Activated T-cell treated with anti-CD3 and anti-CD28 coated beads, Interleukin-2, amount 50 U/mL, for 4 hours (primary cell): ENCODE measurements around the gene GSTO1. TPM values are rescaled to one million over a fixed set of nuclear protein-coding genes. Genes with fewer than 3 reads are reported as not detected.
A peak's percentile ranks its signal among the peaks of the same experiment; 100 is the strongest.
"Not testable (repeated sequence)": the region's sequence is repeated elsewhere in the genome, so short reads cannot be mapped to it uniquely, and the experiment has no call there.

Source experiments
- ATAC-seq, 2 donors: fragments of 200-7000 bp; cut with Tn5 transposase; one replicate each; pipeline ENCODE4 v1.10.0; 2021
- DNase-seq: peaks from one replicate; pipeline ENCODE4 v3.0.0-alpha.2; 2020
- H3K27me3 Mint-ChIP-seq: one replicate; pipeline ENCODE4 v1.8.0; 2021; ENCODE audit warnings: low read depth, mixed read lengths
- H3K36me3 Mint-ChIP-seq: one replicate; pipeline ENCODE4 v1.8.0; 2022; ENCODE audit warnings: mixed read lengths; ENCODE audit not compliant: insufficient read depth
- H3K4me1 Mint-ChIP-seq: one replicate; pipeline ENCODE4 v1.8.0; 2021; ENCODE audit warnings: low read depth, mixed read lengths
- H3K4me3 Mint-ChIP-seq: one replicate; pipeline ENCODE4 v1.8.0; 2021; ENCODE audit warnings: mild to moderate bottlenecking, moderate library complexity, mixed read lengths
- H3K9me3 Mint-ChIP-seq: one replicate; pipeline ENCODE4 v1.8.0; 2021; ENCODE audit warnings: mixed read lengths
- total RNA-seq, 3 donors: library from RNA; stranded (reverse); gene quantifications; one replicate each; pipeline ENCODE4 v1.2.1, GENCODE V29; 2021

GSTO1 gene
- total RNA-seq, 3 donors from 2014 or later = 74.8 to 115 (median 94.5) TPM

GRCh38 chr10:104242545-104242944 lies 12.1 kb upstream of the GSTO1 start:
- Mint-ChIP-seq H3K9me3 (no peaks in the 10 kb centered on the region), H3K36me3 (no peaks in the 10 kb centered on the region), H3K4me3 (no peak overlapping the region), H3K27me3 (peaks cover 27% of the 10 kb centered on the region), H3K4me1 (no peaks in the 10 kb centered on the region)
- ATAC-seq (no peak), DNase-seq (no peak)

- not testable (repeated sequence) for H3K4me3 Mint-ChIP-seq, DNase-seq, H3K9me3 Mint-ChIP-seq, ATAC-seq, H3K4me1 Mint-ChIP-seq, H3K36me3 Mint-ChIP-seq
- peaks cover 26% of the 10 kb centered on the region for H3K27me3 Mint-ChIP-seq
Observed at GRCh38 chr10:104243009-104243408, 11.7 kb upstream of the GSTO1 start.

- ATAC-seq (no peak), DNase-seq (no peak)
- no peaks in the 10 kb centered on the region for H3K36me3 Mint-ChIP-seq
- H3K27me3 Mint-ChIP-seq = peaks cover 26% of the 10 kb centered on the region
- H3K9me3 Mint-ChIP-seq = no peaks in the 10 kb centered on the region
- no peak overlapping the region for H3K4me3 Mint-ChIP-seq
- H3K4me1 Mint-ChIP-seq = no peaks in the 10 kb centered on the region
Observed at GRCh38 chr10:104243512-104243911, 11.2 kb upstream of the GSTO1 start.

- Mint-ChIP-seq H3K9me3 (no peaks in the 10 kb centered on the region), H3K4me3 (no peak overlapping the region), H3K4me1 (no peaks in the 10 kb centered on the region), H3K36me3 (no peaks in the 10 kb centered on the region), H3K27me3 (peaks cover 14% of the 10 kb centered on the region)
- ATAC-seq (no peak), DNase-seq (no peak)
Observed at GRCh38 chr10:104245066-104245632, 9.5 kb upstream of the GSTO1 start.

- no peak for DNase-seq
- H3K9me3 Mint-ChIP-seq = no peaks in the 10 kb centered on the region
- peak; percentile 69 to 74 for ATAC-seq
- H3K4me3 Mint-ChIP-seq = no peak overlapping the region
- H3K36me3 Mint-ChIP-seq = no peaks in the 10 kb centered on the region
- peaks cover 5% of the 10 kb centered on the region for H3K27me3 Mint-ChIP-seq
- H3K4me1 Mint-ChIP-seq = no peaks in the 10 kb centered on the region
Observed at GRCh38 chr10:104246976-104247375, 7.7 kb upstream of the GSTO1 start.

- no peaks in the 10 kb centered on the region for H3K9me3 Mint-ChIP-seq
- ATAC-seq = peak in 1 of 2 donors; percentile 62
- DNase-seq = no peak
- no peak overlapping the region for H3K4me3 Mint-ChIP-seq
- H3K36me3 Mint-ChIP-seq = no peaks in the 10 kb centered on the region
- H3K4me1 Mint-ChIP-seq = no peaks in the 10 kb centered on the region
- peaks cover 5% of the 10 kb centered on the region for H3K27me3 Mint-ChIP-seq
Observed at GRCh38 chr10:104247513-104248146, 7.1 kb upstream of the GSTO1 start.

GRCh38 chr10:104248931-104249330 lies 5.8 kb upstream of the GSTO1 start:
- ATAC-seq, H3K36me3 Mint-ChIP-seq, H3K9me3 Mint-ChIP-seq, H3K4me3 Mint-ChIP-seq, DNase-seq, H3K4me1 Mint-ChIP-seq, H3K27me3 Mint-ChIP-seq: not testable (repeated sequence)

GRCh38 chr10:104250371-104250770 lies 4.3 kb upstream of the GSTO1 start:
- ATAC-seq (no peak), DNase-seq (no peak)
- H3K4me1 Mint-ChIP-seq = peaks cover 14% of the 10 kb centered on the region
- no peaks in the 10 kb centered on the region for H3K9me3 Mint-ChIP-seq
- no peak overlapping the region for H3K4me3 Mint-ChIP-seq
- no peaks in the 10 kb centered on the region for H3K27me3 Mint-ChIP-seq
- H3K36me3 Mint-ChIP-seq = no peaks in the 10 kb centered on the region

- ATAC-seq = no peak
- Mint-ChIP-seq H3K4me3 (no peak overlapping the region), H3K27me3 (no peaks in the 10 kb centered on the region), H3K9me3 (no peaks in the 10 kb centered on the region), H3K36me3 (peaks cover 2% of the 10 kb centered on the region), H3K4me1 (peaks cover 23% of the 10 kb centered on the region)
- no peak for DNase-seq
Observed at GRCh38 chr10:104251443-104251842, 3.2 kb upstream of the GSTO1 start.

- H3K27me3 Mint-ChIP-seq = no peaks in the 10 kb centered on the region
- H3K4me3 Mint-ChIP-seq = no peak overlapping the region
- peaks cover 5% of the 10 kb centered on the region for H3K36me3 Mint-ChIP-seq
- DNase-seq (no peak), ATAC-seq (no peak)
- no peaks in the 10 kb centered on the region for H3K9me3 Mint-ChIP-seq
- peaks cover 31% of the 10 kb centered on the region for H3K4me1 Mint-ChIP-seq
Observed at GRCh38 chr10:104252368-104252767, 2.3 kb upstream of the GSTO1 start.

GRCh38 chr10:104253106-104253505 lies 1.6 kb upstream of the GSTO1 start:
- H3K36me3 Mint-ChIP-seq = peaks cover 9% of the 10 kb centered on the region
- H3K4me3 Mint-ChIP-seq = peak overlapping the region; percentile 95
- no peak for ATAC-seq
- H3K9me3 Mint-ChIP-seq = no peaks in the 10 kb centered on the region
- DNase-seq = peak; percentile 13
- no peaks in the 10 kb centered on the region for H3K27me3 Mint-ChIP-seq
- peaks cover 34% of the 10 kb centered on the region for H3K4me1 Mint-ChIP-seq

- peak overlapping the region; percentile 95 for H3K4me3 Mint-ChIP-seq
- H3K36me3 Mint-ChIP-seq = peaks cover 14% of the 10 kb centered on the region
- H3K27me3 Mint-ChIP-seq = no peaks in the 10 kb centered on the region
- H3K4me1 Mint-ChIP-seq = peaks cover 40% of the 10 kb centered on the region
- DNase-seq (no peak), ATAC-seq (no peak)
- H3K9me3 Mint-ChIP-seq = no peaks in the 10 kb centered on the region
Observed at GRCh38 chr10:104253606-104254410, 884 bp upstream of the GSTO1 start.

- Mint-ChIP-seq H3K4me1 (peaks cover 57% of the 10 kb centered on the region), H3K36me3 (peaks cover 25% of the 10 kb centered on the region), H3K9me3 (no peaks in the 10 kb centered on the region), H3K27me3 (no peaks in the 10 kb centered on the region), H3K4me3 (peak overlapping the region; percentile 95)
- DNase-seq (no peak), ATAC-seq (peak; percentile 61 to 66)
Observed at GRCh38 chr10:104255311-104255981, 754 bp downstream of the GSTO1 start.

GRCh38 chr10:104256335-104256961 lies 1.8 kb downstream of the GSTO1 start:
- H3K36me3 Mint-ChIP-seq = peaks cover 35% of the 10 kb centered on the region
- DNase-seq (no peak), ATAC-seq (no peak)
- no peaks in the 10 kb centered on the region for H3K9me3 Mint-ChIP-seq
- no peaks in the 10 kb centered on the region for H3K27me3 Mint-ChIP-seq
- peaks cover 67% of the 10 kb centered on the region for H3K4me1 Mint-ChIP-seq
- peak overlapping the region; percentile 95 for H3K4me3 Mint-ChIP-seq
